NCI-H2196 (cell line): Measurements from ENCODE around the gene RIIAD1.
A peak's percentile ranks its signal among the peaks of the same experiment; 100 is the strongest.

ENCODE experiments used
- DNase-seq: peaks from one replicate; lab custom pipeline; 2025; ENCODE audit not compliant: unreplicated experiment; lab: John Stamatoyannopoulos, UW

RIIAD1 gene

DNA sequence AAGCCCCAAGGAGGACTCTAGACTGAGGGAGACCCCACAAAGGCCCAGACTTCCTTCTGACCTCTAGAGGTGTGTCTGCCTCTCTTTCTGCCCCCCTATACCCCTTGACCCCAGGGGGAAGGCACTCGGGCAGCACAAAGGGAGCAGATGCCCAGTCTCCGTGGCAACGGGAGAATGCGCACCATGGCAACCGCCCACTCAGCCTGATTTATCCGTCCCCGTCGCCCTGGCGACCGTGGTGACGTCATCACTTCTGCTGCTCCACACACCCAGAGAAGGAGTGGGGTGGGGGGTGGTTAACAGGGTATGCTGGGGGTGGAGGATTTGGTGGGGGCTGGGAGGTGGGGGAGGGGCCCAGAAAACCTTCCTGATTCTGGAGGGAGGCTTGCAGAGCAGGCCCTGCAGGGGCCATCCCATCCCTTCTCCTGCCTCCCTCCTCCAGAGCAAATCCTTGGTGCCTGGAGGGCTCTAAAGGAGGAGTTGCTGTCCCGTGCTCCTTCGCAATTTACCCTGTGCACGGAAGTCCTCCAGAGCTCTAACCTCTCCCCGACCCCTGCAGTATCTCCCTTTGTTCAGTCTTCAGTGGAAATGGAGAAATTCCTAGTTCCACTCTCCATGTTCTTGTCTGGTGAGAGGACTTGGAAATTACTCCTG lies 11.0 kb upstream of the RIIAD1 start:
- peak; percentile 72 for DNase-seq

DNA sequence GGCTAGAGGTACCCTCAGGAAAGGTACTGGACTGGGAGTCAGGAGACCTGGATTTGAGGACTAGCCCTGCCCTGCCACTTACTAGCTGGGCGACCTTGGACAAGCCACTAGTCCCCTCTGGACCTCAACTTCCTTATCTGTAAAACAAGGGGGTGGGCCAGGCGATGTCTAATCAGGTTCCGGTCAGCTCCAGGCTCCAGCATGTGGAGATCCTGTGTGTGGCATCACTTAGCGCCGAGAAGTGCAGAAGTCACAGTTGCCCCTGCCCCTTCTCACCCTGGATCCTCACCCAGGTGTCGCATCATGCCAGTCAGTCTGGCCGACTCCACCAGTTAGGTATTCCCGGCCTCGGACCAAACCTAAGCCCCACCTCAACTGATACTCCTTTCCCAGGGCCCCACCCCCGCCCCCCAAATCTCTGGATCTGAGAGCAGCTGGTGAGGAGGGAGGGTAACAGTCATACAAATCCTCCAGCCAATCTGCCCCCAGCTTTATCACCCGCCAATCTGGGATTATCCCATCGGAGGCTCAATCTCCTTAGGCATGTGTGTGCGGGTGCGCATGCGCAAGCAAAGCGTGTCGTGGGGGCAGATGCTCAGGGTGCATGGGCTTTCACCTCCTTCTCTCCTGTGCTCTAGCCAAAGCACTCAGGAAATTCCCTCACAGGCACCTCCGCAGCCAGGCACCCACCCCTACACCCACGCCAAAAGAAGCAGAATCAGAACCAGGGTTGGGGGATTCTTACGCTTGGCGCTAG lies 10.1 kb upstream of the RIIAD1 start:
- DNase-seq: no peak

DNA sequence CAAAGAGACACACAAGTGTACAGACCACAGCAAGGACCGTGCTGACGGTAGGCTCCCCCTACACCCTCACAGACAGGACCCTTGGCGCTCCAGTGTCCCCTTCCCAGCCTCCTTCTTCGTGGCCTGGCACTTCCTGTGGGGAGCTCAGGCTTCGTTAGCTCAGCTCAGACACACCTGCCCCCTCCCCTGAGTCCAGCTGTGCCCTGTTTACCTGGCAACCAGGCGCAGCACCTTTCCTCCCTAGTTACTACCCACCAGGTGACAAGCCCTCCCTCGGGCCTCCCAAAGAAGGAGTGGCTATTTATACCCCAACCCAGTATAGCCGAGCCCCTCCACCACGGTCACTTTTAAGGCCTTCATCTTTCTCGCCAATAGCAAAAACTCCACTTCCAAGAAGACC lies 9.4 kb upstream of the RIIAD1 start:
- no peak for DNase-seq

DNA sequence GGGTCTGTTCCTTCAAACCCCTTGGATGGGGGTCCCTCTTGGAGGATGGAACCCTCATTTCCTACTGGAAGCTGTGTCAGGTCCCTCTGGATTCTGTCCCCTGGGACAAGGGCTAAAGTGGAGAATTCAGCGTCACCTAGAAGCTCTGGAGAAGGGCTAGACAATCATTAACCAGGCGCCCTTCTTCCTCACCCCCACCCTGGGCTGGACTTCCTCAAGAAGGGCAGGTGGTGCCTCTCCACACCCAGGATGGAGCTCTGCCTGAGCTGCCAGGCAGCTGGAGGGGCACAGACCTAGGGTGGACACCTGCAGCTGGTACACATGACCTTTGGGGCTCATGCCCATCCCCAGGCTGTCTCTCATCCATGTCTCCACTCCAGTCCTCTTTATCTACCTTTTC lies 8.3 kb upstream of the RIIAD1 start:
- no peak for DNase-seq

DNA sequence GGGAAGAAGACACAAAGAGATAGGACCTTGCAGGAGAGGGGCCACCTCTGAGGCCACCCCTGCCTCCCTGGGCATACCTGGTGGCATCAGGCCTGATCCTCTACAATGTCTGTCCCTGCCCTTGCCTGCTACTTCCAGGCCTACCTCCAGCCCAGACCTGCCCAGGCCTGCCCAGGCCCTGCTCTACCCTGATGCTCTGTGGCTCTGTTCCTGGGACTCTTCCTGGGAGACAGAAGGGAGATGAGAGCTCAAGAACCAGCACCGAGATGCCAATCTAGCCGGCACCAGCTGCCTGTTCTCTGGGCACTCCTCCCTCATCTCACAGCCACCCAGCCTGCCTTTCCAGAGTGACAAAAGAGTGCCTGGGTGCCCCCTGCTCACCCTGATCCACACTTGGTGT lies 7.4 kb upstream of the RIIAD1 start:
- no peak for DNase-seq

DNA sequence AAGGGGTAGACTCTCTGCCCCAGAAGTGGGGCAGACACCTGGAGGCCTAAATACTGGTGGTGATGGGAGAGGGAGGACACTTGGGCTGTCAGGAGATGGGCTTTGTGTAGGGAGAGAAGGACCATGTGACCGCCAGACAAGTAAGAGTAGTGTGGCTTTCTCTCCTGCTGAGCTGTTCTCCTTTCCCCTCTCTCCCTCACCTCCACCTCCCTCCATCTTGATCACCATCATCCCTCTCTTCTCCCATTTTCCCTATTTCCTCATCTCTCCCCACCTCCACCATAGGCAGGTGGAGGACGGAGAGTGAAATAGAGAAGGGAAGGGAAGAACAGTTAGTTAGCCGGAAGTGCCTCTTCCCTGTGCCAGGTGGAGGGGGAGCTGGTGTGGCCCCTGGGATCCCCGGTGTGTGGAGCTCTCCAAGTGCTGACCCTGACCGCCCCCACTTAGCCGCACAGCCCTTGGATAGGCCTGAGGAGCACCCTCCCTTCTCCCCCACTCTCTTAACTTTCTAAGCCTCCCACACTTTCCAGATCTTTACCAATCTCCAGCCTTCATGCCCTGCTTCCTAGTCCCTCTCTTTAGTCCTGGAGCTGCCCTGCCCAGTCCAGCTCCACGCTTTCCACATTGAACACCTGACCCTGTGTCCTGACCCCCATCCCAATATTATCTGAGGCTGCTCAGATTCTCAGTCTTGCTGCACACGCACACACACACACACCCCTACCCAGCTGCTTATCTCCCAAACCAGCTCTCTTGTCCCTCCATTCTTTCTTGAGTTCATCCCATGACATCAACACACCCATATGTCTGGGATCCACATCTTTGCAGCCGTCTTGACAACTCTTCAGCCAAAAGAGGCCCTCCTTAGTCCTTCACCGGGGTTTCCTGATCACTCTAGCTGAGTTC lies 6.2 kb upstream of the RIIAD1 start:
- no peak for DNase-seq

DNA sequence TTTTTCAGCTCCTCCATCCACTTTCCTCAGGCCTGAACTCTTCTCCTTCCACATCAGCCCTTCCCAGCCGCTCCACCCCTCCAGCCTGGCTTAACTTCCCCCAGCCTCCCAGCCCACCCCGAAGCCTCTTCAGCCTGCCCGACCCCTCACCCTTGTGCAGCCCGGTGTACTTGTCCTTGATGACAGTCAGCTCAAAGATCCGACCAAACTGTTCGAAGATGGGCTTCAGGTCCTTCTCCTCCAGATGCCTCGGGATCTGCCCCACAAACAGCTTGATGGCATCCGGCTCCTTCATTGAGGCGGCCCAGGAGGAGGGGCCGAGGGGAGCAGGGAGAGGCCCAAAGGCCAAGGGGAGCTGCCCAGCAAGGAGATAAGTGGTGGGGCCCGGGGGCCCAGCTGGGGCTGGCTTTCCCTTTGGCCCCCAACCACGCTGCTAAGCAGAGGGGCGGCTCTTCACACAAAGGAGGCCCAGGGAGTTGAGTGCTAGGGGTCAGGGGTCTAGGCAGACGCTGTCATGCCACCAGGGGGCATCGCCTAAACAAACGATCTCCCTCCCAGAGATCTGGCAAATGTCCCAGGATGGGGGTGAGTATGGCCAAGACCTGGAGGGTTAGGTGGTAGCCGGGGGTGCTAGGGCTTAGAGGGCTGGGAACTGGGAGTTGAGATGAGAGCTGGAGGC lies 5.5 kb upstream of the RIIAD1 start:
- DNase-seq: peak; percentile 18

DNA sequence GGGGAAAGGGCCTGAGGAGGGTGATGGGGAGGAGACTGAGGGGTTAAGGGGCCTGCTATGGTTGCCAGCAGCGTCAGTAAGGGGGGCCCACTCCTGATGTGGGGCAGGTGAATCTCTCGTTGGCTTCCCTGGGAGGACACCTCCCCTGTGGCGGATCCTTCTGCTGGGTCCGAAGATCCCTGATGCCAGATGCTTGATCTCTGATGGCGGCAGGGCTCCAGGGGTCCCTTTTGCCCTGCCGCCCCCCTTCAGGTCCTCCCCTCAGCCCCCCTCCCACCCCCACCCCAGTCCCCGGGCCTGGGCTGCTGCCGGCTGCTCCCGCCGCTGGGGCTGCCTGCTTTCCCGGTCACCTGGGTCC lies 4.9 kb upstream of the RIIAD1 start:
- no peak for DNase-seq

DNA sequence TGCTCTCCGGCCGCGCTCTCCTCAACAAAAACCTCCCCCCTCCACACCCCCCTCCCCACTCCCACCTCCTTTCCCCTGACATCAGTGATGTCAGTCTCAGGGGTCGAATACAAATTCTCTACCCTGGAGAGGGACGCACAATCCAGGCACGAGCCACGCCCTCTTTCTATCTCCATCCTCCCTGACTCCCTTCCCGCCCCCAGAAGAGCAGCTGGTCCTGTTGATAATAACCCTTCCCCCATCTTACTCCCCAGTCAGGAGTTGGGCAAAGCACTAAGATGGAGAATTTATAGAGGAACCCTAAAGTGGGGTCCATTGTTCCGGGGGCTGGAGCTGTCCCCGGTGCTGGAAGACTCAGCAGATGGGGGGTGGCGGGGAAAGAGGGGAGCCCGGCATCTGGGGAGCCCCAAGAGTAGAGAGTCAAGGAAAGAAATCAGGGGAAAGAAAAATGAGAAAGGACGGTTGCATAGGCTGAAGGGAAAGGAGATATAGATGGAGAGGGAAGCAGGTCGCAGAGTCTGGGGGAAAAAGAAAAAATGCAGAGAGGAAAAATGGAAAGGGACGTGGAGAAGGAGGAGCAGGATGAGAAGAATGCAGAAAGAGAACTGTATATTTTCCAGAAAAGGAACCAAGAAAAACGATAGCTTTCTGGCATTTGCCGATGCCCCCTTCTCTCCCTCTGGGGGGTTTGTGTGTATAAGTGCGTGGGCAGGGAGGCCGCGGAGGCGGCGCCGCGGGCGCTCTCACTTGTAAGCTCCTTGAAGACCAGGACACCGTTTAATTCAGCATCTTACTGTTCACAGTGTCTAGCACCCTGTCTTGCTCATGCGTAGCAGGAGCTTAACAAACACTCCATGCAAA lies 4.3 kb upstream of the RIIAD1 start, which contains the start of gene CELF3:
Gene CELF3 (minus strand): TSS at position 33 of the 861 bp plus-strand sequence. CDS start 783 bp downstream, outside the sequence.
- DNase-seq: peak; percentile 90

DNA sequence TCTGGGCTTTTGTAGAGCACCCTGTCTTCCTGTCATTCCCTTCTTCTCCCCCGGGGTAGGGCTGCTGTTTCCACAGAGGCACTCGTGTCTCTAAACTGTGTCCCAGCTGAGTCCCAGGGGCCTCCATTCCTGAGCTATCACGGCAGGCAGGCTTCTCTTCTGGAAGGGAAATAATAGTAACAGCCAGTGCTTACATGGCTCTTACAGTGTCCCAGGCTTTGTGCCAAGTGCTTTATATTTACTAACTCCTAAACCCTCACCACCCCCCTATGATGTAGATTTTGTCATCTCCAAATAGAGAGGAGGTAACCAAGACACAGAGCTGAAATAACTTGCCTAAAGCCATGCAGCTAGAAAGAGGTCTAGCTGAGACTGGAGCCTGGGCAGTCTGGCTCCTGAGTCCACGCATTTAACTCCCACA lies 3.3 kb upstream of the RIIAD1 start:
- DNase-seq: no peak

DNA sequence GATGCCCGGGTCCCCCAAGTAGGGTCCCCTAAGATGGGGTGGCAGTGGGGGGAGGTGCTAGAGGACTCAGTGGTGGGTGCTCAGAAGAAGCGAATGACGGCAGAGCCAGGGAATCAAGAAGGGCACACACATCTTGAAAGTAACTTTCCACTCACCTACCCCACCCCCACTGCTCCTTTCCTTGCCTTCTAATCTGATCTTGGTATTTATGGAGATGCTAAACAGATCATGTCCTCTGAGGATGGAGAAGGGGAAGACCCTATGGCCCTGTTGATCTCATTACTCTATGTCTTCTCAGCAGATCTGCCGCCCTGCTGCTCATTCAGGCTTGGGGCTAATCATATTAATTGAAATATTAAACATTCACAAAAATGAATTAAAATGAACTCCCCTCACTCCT lies 2.7 kb upstream of the RIIAD1 start:
- no peak for DNase-seq

DNA sequence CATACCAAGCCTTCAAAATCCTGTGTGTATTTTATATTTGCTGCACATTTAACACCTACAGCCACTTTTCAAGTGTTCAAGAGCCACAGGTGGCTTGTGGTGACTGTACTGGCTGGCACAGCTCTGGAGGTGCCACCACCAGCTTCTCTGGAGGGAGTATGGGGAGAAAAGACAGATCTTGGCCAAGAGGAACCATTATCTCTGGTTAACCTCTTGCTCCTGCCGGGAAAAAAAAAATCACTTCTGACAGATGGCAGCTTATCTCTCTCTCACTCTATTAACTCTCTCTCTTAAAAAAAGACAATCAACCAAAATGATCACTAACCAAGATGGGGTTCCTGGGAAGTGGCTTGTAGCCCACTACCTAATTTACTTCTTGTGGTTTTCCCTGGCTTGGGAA lies 1.2 kb upstream of the RIIAD1 start:
- DNase-seq: no peak

DNA sequence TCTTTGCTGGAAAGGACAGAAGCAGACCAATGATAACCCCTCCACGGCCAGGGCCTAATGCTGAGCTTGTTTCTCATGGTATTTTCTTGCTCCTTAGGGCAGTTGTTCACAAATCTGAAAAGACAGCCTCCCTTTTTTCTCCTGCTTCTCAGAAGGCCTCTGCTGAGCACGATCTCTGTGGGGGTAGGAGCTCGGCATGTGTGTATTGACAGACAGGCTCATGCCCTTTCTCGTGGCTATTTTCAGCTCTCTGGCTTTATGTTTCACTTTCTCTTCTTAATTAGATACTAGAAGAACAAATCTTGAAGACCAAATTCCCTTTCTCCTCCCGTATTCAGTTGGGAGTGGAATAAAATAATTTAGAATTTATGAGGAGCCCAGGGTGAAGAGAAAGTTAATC lies 768 bp upstream of the RIIAD1 start:
- no peak for DNase-seq

DNA sequence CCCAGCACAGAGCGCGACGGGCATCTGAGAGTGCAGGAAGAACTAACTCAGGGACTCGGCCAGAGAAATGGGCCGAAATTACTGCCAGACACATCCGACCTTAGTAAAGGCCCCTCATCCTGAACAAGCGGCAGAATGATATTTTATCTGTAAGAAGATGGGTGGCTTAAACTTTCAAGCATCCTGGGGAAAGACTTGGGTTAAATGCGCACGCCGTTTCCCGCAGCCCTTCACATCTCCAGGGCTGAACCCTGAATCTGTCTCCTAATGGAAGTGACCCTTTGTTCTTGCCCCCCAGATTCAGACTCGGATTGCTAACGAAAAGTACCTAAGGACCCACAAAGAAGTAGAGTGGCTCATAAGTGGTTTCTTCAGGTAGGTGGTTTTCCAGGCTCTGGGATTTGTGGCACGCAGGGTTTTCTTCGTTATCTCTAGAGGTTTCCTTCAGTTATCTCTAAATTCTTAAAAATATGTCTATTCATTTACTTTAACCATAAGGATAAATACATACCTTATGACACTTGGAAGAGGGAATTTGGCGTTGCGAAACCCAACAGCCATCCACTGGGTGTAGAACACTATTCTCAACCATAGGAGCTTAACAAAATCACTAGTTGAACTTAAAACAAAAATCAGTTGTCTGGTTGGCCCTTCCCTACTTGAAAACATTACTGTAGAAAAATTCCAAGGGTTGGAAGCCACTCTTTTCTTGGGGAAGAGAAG lies 627 bp downstream of the RIIAD1 start:
- no peak for DNase-seq

DNA sequence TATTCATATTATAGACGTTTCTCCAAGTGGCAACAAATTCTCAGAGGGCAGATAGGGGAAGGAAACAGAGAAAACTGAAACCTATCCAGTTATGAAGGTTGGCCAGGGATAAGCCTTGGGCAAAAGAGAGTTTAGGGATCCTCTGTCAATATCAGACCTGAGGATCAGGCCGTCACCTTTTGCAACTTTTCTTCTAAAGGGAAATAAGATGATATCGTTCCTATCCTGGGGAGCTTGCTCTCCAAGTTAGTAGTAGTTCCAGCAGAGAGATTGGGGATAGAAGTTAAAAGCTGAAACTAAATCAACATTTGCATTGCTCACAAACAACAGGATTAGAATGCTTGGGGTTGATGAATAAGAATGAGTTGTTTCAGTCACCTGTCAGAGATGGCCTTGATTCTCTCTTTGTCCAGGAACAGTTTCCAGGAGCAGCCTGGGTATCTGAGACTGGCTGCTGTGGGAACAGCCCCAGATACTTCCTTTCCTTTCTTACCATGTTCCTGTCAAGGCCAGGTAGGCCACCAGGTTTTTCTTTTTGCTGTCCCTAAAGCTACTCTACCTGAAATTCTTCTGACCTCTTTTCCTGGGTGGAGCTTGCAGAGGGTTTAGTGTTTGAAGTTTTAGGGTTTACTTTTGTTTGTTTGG lies 2.5 kb downstream of the RIIAD1 start:
- no peak for DNase-seq

DNA sequence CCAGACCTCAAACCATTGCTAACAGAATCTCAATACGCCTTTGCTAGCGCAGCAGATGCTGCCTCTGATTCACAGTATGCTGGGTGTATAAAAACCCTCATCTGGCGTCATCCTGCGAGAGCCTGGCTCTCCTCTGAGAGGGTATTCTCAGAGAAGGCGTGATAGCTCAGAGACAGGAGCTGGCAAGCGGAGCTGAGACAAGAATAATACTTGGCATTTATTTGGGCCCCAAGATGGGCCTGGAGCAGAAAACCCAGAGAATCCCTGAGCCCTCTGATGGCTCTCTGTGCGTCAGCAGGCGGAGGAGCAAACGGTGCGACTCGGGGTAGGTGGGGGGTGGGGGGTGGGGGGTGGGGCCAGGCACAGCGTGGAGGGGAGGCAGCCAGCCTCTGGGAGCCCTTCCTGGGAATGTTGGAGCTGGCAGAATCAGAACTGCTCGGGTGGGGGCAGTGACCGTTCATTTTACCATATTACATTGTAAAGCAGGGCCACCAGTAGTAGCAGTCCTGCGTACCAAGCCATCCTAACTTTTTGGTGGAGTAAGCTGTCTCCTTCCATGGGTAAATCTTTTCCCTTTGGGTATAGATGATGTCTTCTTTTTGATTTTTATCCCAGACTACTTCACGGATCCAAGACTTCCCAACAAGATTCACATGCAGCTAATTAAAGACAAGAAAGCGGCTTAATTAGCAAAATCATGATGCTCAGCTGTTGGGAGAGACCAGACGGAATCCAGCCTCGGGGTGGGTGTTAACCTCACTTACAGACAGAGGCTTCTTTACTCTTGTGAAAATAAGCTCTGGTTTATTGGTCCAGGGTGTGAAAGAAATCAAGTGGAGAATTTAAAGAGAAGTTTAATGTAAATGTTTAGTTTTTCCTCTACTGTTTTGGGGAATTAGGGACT lies 7.1 kb downstream of the RIIAD1 start:
- DNase-seq: no peak

DNA sequence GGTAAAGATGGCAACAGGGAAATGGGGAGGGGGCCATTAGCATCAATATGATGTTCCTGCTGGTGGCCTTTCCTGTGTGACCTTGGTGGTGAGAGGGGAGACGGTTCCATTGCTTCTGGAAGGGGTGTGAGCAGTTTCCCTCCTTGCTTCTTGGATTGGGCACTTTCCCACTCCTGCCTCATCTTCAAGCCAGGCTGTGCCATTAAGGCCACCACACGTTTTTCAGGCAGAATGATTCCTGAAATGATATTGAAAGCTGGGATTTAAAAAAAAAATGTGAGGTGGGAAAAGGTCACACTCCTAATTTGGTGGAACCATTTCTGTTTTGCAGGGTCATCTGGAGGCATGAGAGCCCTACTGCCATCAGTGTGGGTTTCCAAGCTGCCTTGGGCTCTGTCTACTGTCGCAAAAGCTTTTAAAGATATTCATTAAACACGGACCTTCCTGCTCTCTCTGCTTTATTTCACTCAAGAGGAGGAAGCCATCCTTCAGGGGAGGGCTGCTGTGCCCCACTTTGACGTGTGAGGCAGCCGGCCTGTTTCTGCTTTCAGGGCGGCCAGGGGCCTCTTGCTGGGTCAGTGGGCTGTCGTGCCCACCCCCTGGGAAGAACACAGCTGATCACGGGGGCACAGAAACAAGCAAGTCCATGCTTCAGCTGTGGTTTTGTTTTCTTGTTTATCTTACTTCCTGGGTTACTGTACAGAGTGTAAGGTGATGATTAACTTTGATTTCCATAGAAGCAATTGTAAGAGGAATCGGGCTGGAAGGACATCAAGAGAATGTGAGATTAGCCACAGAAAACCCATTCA lies 8.0 kb downstream of the RIIAD1 start:
- DNase-seq: no peak
